H1 (cell line): Measurements from ENCODE around the gene AFF2. TPM values are rescaled to one million over a fixed set of nuclear protein-coding genes. Genes with fewer than 3 reads are reported as not detected.

ENCODE experiments used
- CTCF ChIA-PET: fragments of 300-600 bp; sonication (Branson Sonifier 250); formaldehyde crosslinking; loops from one replicate; lab custom pipeline; 2021; ENCODE audit not compliant: partially characterized antibody; lab: Charles Lee
- POLR2A ChIA-PET: fragments of 300-600 bp; sonication (Branson Sonifier 250); formaldehyde crosslinking; loops from one replicate; lab custom pipeline; 2021; ENCODE audit warnings: inconsistent platforms; ENCODE audit not compliant: partially characterized antibody; lab: Charles Lee
- DNase-seq, 2 experiments: peaks; one replicate each; pipeline versions ENCODE4 v3.0.0 to v3.0.0-alpha.2; 2010 to 2022; ENCODE audit warnings: low spot score in 2 of 2, low read depth in 1 of 2, mixed read lengths in 1 of 2
- FAIRE-seq: peaks from 2 replicates; lab custom pipeline; 2011; peaks lifted over from hg19 to GRCh38; lab: Jason Lieb, UNC
- H2AFZ ChIP-seq: 2 replicates; pipeline ENCODE4 v1.8.1; 2012; ENCODE audit warnings: low read length, inconsistent platforms
- H2AK5ac ChIP-seq: 2 replicates; pipeline ENCODE4 v1.6.1; 2013; ENCODE audit warnings: low read depth, low read length
- H2BK120ac ChIP-seq: replicated peaks from 2 replicates; pipeline ENCODE3; 2013; ENCODE audit warnings: low read depth, low read length, inconsistent platforms
- H2BK12ac ChIP-seq: 2 replicates; pipeline ENCODE4 v1.6.1; 2013; ENCODE audit warnings: low read depth, low read length
- H2BK15ac ChIP-seq: 2 replicates; pipeline ENCODE4 v1.6.1; 2013; ENCODE audit warnings: low read length
- H2BK20ac ChIP-seq: 2 replicates; pipeline ENCODE4 v1.6.1; 2013; ENCODE audit warnings: low read length
- H2BK5ac ChIP-seq: 2 replicates; pipeline ENCODE4 v1.6.1; 2013; ENCODE audit warnings: low read depth, low read length
- H3K14ac ChIP-seq: 2 replicates; pipeline ENCODE4 v1.6.1; 2013; ENCODE audit warnings: inconsistent platforms; ENCODE audit not compliant: insufficient read length
- H3K18ac ChIP-seq: 2 replicates; pipeline ENCODE4 v1.6.1; 2013; ENCODE audit warnings: low read length; ENCODE audit errors: extremely low read depth
- H3K23ac ChIP-seq: 2 replicates; pipeline ENCODE4 v1.6.1; 2013; ENCODE audit warnings: inconsistent platforms; ENCODE audit not compliant: insufficient read length
- H3K23me2 ChIP-seq: 2 replicates; pipeline ENCODE4 v1.6.1; 2013; ENCODE audit warnings: low read depth, low read length
- H3K27ac ChIP-seq: 2 replicates; pipeline ENCODE4 v1.6.1; 2011; ENCODE audit warnings: low read depth, low read length, inconsistent platforms
- H3K27me3 ChIP-seq, 4 experiments: replicated peaks in 1 of 4; 1 replicate in 1 of 4; 2 replicates in 3 of 4; pipeline versions ENCODE4 v1.6.1 to v1.8.1; 2011 to 2013; ENCODE audit warnings: low read length in 3 of 4, mild to moderate bottlenecking in 3 of 4, inconsistent platforms in 2 of 4, mixed read lengths in 2 of 4, moderate library complexity in 1 of 4; ENCODE audit not compliant: control insufficient read depth in 3 of 4, insufficient read depth in 3 of 4; ENCODE audit errors: extremely low read depth in 1 of 4
- H3K36me3 ChIP-seq, 4 experiments: 2 replicates each; pipeline versions ENCODE4 v1.6.1 to v1.8.1; 2011 to 2013; ENCODE audit warnings: mild to moderate bottlenecking in 4 of 4, low read length in 3 of 4, moderate library complexity in 2 of 4, control low read depth in 1 of 4, inconsistent platforms in 1 of 4; ENCODE audit not compliant: insufficient read depth in 4 of 4, control insufficient read depth in 2 of 4
- H3K4ac ChIP-seq: replicated peaks from 2 replicates; pipeline ENCODE3; 2013; ENCODE audit warnings: low read length, low read depth, mixed read lengths, inconsistent platforms; ENCODE audit not compliant: insufficient read length
- H3K4me1 ChIP-seq, 4 experiments: replicated peaks in 1 of 4; 1 replicate in 1 of 4; 2 replicates in 3 of 4; pipeline versions ENCODE4 v1.6.1 to v1.8.1; 2011 to 2013; ENCODE audit warnings: low read length in 3 of 4, inconsistent platforms in 2 of 4, mixed read lengths in 1 of 4; ENCODE audit not compliant: insufficient read depth in 4 of 4, control insufficient read depth in 3 of 4
- H3K4me2 ChIP-seq, 2 experiments: 2 replicates each; pipeline versions ENCODE4 v1.6.1 to v1.8.1; 2011 to 2013; ENCODE audit warnings: low read depth in 2 of 2, low read length in 2 of 2, control low read depth in 1 of 2, inconsistent platforms in 1 of 2, mild to moderate bottlenecking in 1 of 2; ENCODE audit not compliant: insufficient read depth in 1 of 2
- H3K4me3 ChIP-seq, 4 experiments: fragments of 200-600, 300-600 bp in 1 of 4; sonication (generic), shearing (Covaris generic), sonication (Bioruptor Twin) in 1 of 4; 2 replicates each; pipeline versions ENCODE4 v1.5.1 to v1.8.1; 2011 to 2016; ENCODE audit warnings: low read length in 4 of 4, low read depth in 3 of 4, control low read depth in 2 of 4, inconsistent platforms in 2 of 4, mild to moderate bottlenecking in 2 of 4, mixed read lengths in 1 of 4, moderate library complexity in 1 of 4; ENCODE audit not compliant: insufficient read depth in 2 of 4; ENCODE audit errors: extremely low read depth in 1 of 4
- H3K56ac ChIP-seq: replicated peaks from 2 replicates; pipeline ENCODE3; 2013; ENCODE audit warnings: low read depth, mild to moderate bottlenecking, mixed read lengths, low read length, inconsistent platforms; ENCODE audit not compliant: insufficient read length
- H3K79me1 ChIP-seq: 2 replicates; pipeline ENCODE4 v1.6.1; 2013; ENCODE audit warnings: low read depth, low read length, control low read depth
- H3K79me2 ChIP-seq, 2 experiments: 2 replicates each; pipeline versions ENCODE4 v1.6.1 to v1.8.1; 2012 to 2013; ENCODE audit warnings: low read length in 2 of 2, mild to moderate bottlenecking in 2 of 2, inconsistent platforms in 1 of 2; ENCODE audit not compliant: insufficient read depth in 2 of 2, control insufficient read depth in 1 of 2
- H3K9ac ChIP-seq, 4 experiments: replicated peaks in 1 of 4; 1 replicate in 1 of 4; 2 replicates in 3 of 4; pipeline versions ENCODE4 v1.6.1 to v1.8.1; 2011 to 2013; ENCODE audit warnings: low read depth in 3 of 4, low read length in 3 of 4, control low read depth in 2 of 4, mild to moderate bottlenecking in 2 of 4, moderate library complexity in 2 of 4, inconsistent platforms in 1 of 4; ENCODE audit errors: extremely low read depth in 1 of 4
- H3K9me3 ChIP-seq, 2 experiments: 2 replicates each; pipeline versions ENCODE4 v1.6.1 to v1.8.1; 2012 to 2013; ENCODE audit warnings: mild to moderate bottlenecking in 2 of 2, moderate library complexity in 2 of 2, control low read depth in 1 of 2, inconsistent platforms in 1 of 2, low read depth in 1 of 2, low read length in 1 of 2, mixed read lengths in 1 of 2; ENCODE audit not compliant: insufficient read depth in 2 of 2
- H4K20me1 ChIP-seq, 2 experiments: replicated peaks in 1 of 2; 2 replicates each; pipeline versions ENCODE3 to v1.8.1; 2011 to 2013; ENCODE audit warnings: inconsistent platforms in 2 of 2, low read length in 2 of 2, mild to moderate bottlenecking in 1 of 2; ENCODE audit not compliant: insufficient read depth in 2 of 2, control insufficient read depth in 1 of 2
- H4K5ac ChIP-seq: 2 replicates; pipeline ENCODE4 v1.6.1; 2013; ENCODE audit warnings: low read length, low read depth, mixed read lengths, inconsistent platforms; ENCODE audit not compliant: insufficient read length
- H4K8ac ChIP-seq: 2 replicates; pipeline ENCODE4 v1.8.0; 2013; ENCODE audit warnings: mild to moderate bottlenecking, moderate library complexity, low read length, inconsistent platforms; ENCODE audit not compliant: insufficient read depth; ENCODE audit errors: extremely low read depth
- H4K91ac ChIP-seq: replicated peaks from 2 replicates; pipeline ENCODE3; 2013; ENCODE audit warnings: low read length, mixed read lengths, inconsistent platforms; ENCODE audit not compliant: insufficient read length
- BACH1 ChIP-seq: IDR thresholded peaks from 2 replicates; pipeline ENCODE4 v1.6.1; 2012; ENCODE audit warnings: low read length, improper control_type of control experiment
- CHD2 ChIP-seq: IDR thresholded peaks from 2 replicates; pipeline ENCODE4 v1.6.1; 2012; ENCODE audit warnings: low read length, improper control_type of control experiment
- EP300 ChIP-seq, 2 experiments: IDR thresholded peaks; 1 replicate in 1 of 2; 2 replicates in 1 of 2; pipeline ENCODE4 v1.6.1; 2011 to 2012; ENCODE audit warnings: low read depth in 2 of 2, low read length in 2 of 2, mild to moderate bottlenecking in 2 of 2, borderline replicate concordance in 1 of 2, inconsistent platforms in 1 of 2, moderate library complexity in 1 of 2
- EZH2 ChIP-seq: fragments of 200-600 bp; sonication (generic); IDR thresholded peaks from 2 replicates; pipeline ENCODE4 v1.7.1; 2012; ENCODE audit warnings: low read depth, mild to moderate bottlenecking, moderate library complexity, low read length, inconsistent platforms; ENCODE audit not compliant: severe bottlenecking
- HDAC6 ChIP-seq: IDR thresholded peaks from one replicate; pipeline ENCODE4 v1.7.1; 2012; ENCODE audit warnings: low read depth, mild to moderate bottlenecking, inconsistent platforms, low read length, moderate library complexity
- KDM4A ChIP-seq: IDR thresholded peaks from one replicate; pipeline ENCODE4 v1.7.1; 2012; ENCODE audit warnings: low read depth, mild to moderate bottlenecking, moderate library complexity, low read length, inconsistent platforms; ENCODE audit not compliant: severe bottlenecking
- PHF8 ChIP-seq: fragments of 200-600 bp; sonication (generic); conservative IDR thresholded peaks from 2 replicates; pipeline ENCODE4 v1.7.1; 2012; ENCODE audit warnings: low read depth, mild to moderate bottlenecking, inconsistent platforms, low read length, moderate library complexity
- RBBP5 ChIP-seq: IDR thresholded peaks from 2 replicates; pipeline ENCODE4 v1.7.1; 2012; ENCODE audit warnings: low read depth, mild to moderate bottlenecking, inconsistent platforms, low read length, moderate library complexity, borderline replicate concordance
- SP1 ChIP-seq: IDR thresholded peaks from 2 replicates; pipeline ENCODE4 v1.6.1; 2011; ENCODE audit warnings: low read depth, low read length
- TAF7 ChIP-seq: optimal IDR thresholded peaks from 2 replicates; pipeline ENCODE3; 2011; ENCODE audit warnings: low read depth, mild to moderate bottlenecking, inconsistent platforms, low read length, moderate library complexity, borderline replicate concordance
- WGBS, 2 experiments: shearing (Covaris generic) in 1 of 2; methylation state at CpG; one replicate each; pipeline versions ENCODE4 v1.1.6 to v1.1.7; 2013 to 2015; ENCODE audit warnings: low lambda C conversion rate in 2 of 2, mixed read lengths in 2 of 2, inconsistent platforms in 1 of 2, low coverage in 1 of 2, missing lambda C conversion rate in 1 of 2; ENCODE audit not compliant: insufficient replicate concordance in 2 of 2, insufficient coverage in 1 of 2, insufficient read length in 1 of 2; ENCODE audit errors: extremely low coverage in 1 of 2, missing lambda C conversion rate in 1 of 2; 5-methylcytosine and 5-hydroxymethylcytosine counted together
- polyA plus RNA-seq, 7 experiments: library from polyadenylated mRNA; depleted of rRNA in 3 of 7; stranded (reverse) in 5 of 7; unstranded in 2 of 7; fragments of >200 nt in 5 of 7; fragments of 200-250 nt in 2 of 7; gene quantifications; 1 replicate in 5 of 7; 2 replicates in 1 of 7; 4 replicates in 1 of 7; pipeline versions ENCODE4 v1.2.1 to v1.2.3, GENCODE V29; 2011 to 2013; ENCODE audit warnings: missing spikeins in 2 of 7, mixed read lengths in 2 of 7
- total RNA-seq: library from RNA; stranded (reverse); fragmentation: NEBNext Ultra II Directional; extraction: Animal tissue kit (Norgen Biotek cat#: 25700); gene quantifications from 2 replicates; pipeline ENCODE4 v1.2.1, GENCODE V29; 2021

Gene AFF2
- total and polyA plus RNA-seq, 2 of the 8 experiments (the other 6 are each of a cell fraction or from before 2014, with no cell fraction given), result 2.0 to 7.3 TPM

- ChIA-PET POLR2A (no interaction called here), CTCF (interaction anchor here (0.6 to 1.8 kb wide), 6 partner anchors 13 to 279 kb away, joined by 3 to 4 read pairs (median 3); no protein-coding TSS in a partner anchor)
- FAIRE-seq (no peak), DNase-seq (no peak)
- no peak overlapping the region for H2BK20ac ChIP-seq
- H3K23ac ChIP-seq, result no peak overlapping the region
- no peaks in the 10 kb centered on the region for H3K79me1 ChIP-seq
- no peak overlapping the region for H2BK12ac ChIP-seq
- H3K4me2 ChIP-seq, result no peak overlapping the region
- no peaks in the 10 kb centered on the region for H3K79me2 ChIP-seq
- H3K18ac ChIP-seq, result no peak overlapping the region
- no peak overlapping the region for H3K56ac ChIP-seq
- H2BK120ac ChIP-seq, result no peak overlapping the region
- no peaks in the 10 kb centered on the region; a peak in 1 of 7 replicates for H3K4me1 ChIP-seq
- no peak overlapping the region for H3K4ac ChIP-seq
- H4K8ac ChIP-seq, result no peak overlapping the region
- H3K4me3 ChIP-seq, result no peak overlapping the region
- no peaks in the 10 kb centered on the region; the same call in 1 of the 2 replicates for H3K23me2 ChIP-seq
- H3K27me3 ChIP-seq, result no peaks in the 10 kb centered on the region
- H2BK5ac ChIP-seq, result no peak overlapping the region
- no peak overlapping the region for H3K27ac ChIP-seq
- H4K5ac ChIP-seq, result no peak overlapping the region
- no peak overlapping the region for H3K9ac ChIP-seq
- no peaks in the 10 kb centered on the region for H3K9me3 ChIP-seq
- no peak overlapping the region for H2AFZ ChIP-seq
- no peaks in the 10 kb centered on the region for H3K36me3 ChIP-seq
- TF ChIP-seq PHF8, result no peak
- TF ChIP-seq EZH2, result no peak
- no peak for TF ChIP-seq BACH1
- no peak for TF ChIP-seq CHD2
- no peak for TF ChIP-seq HDAC6
- no peak for TF ChIP-seq EP300 (IDR thresholded peaks at IDR 0.05; ENCODE audit: borderline replicate concordance in 1 of 2, low read depth in 2 of 2, low read length in 2 of 2)
- TF ChIP-seq TAF7, result no peak
- TF ChIP-seq SP1, result no peak
- no peak for TF ChIP-seq KDM4A
- no peak for TF ChIP-seq RBBP5
- H2AK5ac ChIP-seq, result no peak overlapping the region
- H2BK15ac ChIP-seq, result no peak overlapping the region
- H4K20me1 ChIP-seq, result no peaks in the 10 kb centered on the region
- H4K91ac ChIP-seq, result no peak overlapping the region
- no peak overlapping the region for H3K14ac ChIP-seq
- WGBS, 2 experiments, result 93% methylated on average over 3 of the region's 3 CpGs; no CpG with 5 or more reads in 1 of the 2 experiments
These were observed 74.0 kb downstream of the AFF2 start for GRCh38 chrX:148574237-148574973.
